HG02938 (cell line): ENCODE data around the gene OPN5.
A peak's percentile ranks its signal among the peaks of the same experiment; 100 is the strongest.

Experiments used
- ATAC-seq: cut with Tn5 transposase; IDR thresholded peaks from one replicate; pipeline ENCODE4 v1.9.1; 2021; ENCODE audit warnings: mild to moderate bottlenecking, moderate library complexity; ENCODE audit not compliant: unreplicated experiment

Gene OPN5

GRCh38 chr6:47787620-47788497 is 6.0 kb downstream of the OPN5 start:
- peak; percentile 88 for ATAC-seq

DNA sequence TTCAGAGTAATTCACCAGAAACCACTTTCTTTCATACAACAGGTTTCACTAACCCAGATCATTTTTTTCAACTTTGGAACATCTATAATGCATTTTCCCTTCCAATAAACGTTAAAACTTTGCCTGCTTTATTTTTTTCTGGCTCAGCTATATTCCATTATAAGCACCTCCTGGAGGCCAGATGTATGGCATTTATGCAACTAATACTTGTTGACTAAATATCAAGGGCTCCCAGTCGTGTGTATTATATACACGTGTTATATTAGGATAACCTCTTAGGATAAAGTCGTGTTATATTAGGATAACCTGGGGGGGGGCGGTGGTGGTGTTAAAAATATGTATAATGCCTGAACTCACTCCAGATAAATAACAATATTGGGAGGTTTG is 6.7 kb downstream of the OPN5 start:
- ATAC-seq: no peak

DNA sequence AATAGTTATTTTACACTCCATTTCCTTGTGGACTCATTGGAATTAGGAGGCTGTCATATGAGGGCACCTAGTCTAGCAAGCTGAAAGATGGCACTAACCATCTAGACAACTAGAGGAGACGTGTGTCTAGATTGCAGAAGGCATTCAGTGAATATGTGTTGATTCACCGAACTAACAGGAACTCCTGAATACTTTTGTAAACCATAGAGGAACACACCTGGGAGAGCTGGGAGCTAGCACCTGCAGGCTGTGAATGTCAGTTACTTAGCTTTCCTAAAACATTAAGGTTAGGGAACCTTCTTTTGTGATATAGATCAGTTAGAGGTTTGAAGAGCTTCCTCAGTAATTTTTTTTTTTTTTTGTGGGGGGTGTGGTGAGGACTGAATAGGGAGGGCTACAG is 7.7 kb downstream of the OPN5 start:
- no peak for ATAC-seq

DNA sequence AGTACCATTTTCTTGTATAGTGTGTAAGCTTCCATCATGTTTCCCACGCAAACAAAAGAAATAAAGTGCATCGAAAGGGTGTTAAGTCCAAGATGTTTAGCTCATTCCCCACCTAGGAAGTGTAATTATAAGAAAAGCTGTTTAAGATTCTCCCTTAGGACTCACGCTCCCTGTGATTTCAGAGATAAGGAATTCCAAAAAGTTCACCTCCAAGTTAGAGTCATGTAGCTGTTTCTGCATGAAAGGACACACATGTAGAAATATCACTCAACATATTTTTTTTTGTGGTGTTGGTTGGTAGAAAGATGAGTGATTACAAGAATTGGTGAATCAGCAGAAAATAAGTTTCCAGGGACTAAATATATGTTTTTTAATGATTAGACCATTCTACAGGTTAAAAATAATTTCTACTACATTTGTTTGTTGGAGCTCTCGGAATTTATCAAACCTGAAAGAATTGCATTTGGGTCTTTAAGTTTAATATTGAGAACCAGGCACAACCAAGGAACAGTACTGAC is 10.4 kb downstream of the OPN5 start:
- no peak for ATAC-seq

DNA sequence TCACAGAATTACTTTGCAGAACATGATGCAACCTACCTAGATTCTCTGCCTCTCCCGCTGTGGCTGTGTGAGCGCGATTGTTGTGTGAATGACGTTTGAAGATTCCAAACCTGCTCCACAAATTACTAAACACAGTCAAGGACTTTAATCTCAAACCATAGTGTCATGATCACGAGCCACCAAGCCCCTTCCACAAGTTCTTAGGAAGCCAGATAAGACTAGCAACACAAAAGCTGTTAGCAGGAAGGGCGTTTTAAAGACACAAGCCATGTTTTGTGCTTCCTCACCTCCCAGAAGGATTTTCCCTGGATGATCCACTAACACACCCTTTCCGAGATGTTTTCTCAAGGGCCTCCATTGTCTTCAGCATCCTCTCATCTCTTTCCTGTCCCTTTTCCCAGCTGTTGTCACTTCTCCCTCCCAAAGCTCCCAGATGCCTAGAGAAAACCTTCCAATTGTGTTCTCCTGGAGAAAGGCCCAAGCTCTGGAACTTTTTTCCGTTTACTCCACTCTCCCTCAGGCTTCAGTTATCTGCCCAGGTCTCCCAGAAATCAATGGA is 12.8 kb downstream of the OPN5 start:
- ATAC-seq: no peak

GRCh38 chr6:47801984-47802383 is 20.2 kb downstream of the OPN5 start:
- no peak for ATAC-seq

- ATAC-seq: no peak
Observed at GRCh38 chr6:47804821-47805220, 23.0 kb downstream of the OPN5 start.

DNA sequence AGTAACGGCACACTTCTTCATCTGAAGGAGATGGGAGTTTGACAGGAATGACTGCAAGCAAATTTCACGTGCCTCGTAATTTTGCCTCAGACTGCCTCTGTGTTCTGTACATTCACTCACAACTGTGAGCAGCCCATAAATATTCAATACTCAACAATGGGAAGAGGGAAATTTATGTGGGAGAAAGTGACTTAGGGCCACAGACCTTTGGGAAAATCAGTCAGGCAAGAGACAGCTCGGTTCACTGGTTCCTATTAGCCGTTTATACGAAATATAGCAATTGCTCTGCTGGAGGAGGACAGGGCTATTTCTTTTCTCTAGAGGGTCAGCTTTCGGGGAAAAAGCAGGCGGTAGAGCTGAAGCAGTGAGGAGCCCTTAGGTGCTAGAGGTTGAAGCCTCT is 28.0 kb downstream of the OPN5 start:
- no peak for ATAC-seq

- ATAC-seq: no peak
Observed at GRCh38 chr6:47810885-47811284, 29.1 kb downstream of the OPN5 start.

DNA sequence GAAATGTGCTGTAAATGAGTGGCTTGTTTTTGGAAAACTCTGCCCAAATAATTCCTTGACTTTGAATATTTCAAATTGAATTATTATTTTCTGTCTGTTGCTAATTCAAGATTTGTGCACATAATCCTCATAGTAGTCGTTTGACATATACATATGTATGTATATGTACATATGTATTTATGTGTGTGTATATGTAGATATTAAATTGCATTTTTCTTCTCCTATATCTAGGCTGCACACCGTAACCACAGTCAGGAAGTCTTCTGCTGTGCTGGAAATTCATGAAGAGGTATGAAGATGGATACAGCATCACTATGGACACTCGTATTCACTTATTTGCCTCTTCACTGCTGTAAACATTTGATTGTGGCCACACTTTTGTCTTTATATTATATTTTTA is 29.6 kb downstream of the OPN5 start:
- ATAC-seq: no peak

GRCh38 chr6:47817749-47818148 is 35.9 kb downstream of the OPN5 start:
- no peak for ATAC-seq

DNA sequence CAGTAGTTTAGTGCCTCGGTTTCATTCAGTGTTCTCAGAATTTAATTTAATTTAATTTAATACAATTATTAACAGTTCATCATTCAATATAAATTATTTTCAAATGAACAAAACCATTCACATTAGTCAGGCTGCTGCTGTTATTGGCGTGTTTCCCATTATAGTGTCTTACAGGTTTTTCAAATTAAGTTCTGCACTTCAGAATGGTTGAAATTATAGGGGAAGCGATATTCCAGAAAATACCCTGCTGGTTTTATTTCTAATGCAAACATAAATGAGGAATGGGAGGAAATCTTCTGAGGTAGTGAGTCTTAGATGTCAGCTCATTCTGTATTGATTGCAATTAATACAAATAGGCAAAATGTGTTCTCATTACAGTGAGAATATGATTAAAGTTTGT is 37.6 kb downstream of the OPN5 start:
- ATAC-seq: no peak

DNA sequence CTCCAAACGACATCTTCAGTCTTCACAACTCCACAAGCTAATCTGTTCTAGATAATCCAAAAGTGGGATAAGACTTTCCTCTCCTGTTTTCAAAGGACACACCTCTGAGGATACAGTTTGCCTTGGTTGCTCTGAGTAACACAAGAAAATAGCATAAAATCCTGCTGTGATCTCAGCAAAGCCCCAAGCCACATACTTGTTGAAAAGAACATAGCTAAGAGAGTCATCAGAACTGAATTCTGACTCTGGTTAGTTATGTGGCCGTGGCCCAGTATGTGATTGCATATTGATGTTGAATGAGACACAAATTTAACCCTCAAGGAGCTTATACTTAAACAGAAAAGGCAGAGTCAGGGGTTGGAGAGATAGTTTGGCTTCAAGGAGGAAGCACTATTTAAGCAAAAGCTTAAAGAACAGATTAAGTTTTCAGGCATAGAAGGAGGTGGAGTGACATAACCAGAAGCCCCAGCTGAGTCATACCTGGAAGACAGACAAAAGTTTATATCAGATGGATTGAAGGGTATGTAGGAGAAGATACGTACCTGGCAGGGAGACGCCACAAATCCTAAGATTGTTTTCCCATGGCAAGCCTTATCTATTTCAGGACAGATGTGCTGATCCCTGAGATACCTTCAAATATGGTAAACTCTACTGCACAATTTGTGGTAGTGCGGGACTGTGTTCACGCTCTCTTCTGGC is 41.2 kb downstream of the OPN5 start:
- ATAC-seq: no peak

- no peak for ATAC-seq
Observed at GRCh38 chr6:47832386-47833100, 50.7 kb downstream of the OPN5 start.

GRCh38 chr6:47834196-47834595 is 52.4 kb downstream of the OPN5 start:
- no peak for ATAC-seq

DNA sequence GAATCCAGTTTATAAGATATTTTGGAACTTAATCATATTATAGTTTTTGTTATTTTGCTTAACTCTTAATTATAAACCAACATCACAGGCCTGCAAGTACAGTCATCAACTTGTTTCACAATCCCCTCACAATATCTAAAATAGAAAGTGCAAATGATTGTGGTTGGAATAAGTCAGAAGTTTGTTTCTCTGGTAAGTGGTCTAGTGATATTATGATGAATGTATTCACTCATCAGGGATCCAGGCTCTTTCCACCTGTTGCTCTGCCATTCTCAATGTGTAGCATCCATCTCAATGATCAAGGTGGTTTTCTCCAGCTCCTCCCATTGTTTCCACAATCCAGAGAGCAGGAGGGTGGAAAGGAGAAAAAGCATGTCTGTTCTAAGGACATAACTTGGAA is 54.2 kb downstream of the OPN5 start:
- peak; percentile 53 for ATAC-seq

DNA sequence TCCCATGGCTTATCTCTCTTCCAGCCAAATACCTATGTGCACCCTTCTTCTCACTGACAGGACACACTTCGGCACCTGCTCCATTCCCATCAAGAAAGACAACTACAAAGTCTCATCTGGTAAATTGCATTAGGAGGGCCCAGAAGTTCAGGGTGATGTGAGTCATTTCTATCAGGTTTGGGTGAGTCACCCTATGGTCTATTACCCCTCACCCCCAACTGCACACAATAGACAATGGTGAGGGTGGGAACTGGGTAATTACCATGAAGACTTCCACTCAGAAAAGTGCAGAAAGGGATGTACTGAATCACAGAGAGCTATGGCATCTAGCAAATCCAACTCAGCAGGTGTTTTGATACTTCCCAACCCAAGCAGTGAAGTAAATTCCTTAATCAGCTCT is 54.8 kb downstream of the OPN5 start:
- no peak for ATAC-seq

DNA sequence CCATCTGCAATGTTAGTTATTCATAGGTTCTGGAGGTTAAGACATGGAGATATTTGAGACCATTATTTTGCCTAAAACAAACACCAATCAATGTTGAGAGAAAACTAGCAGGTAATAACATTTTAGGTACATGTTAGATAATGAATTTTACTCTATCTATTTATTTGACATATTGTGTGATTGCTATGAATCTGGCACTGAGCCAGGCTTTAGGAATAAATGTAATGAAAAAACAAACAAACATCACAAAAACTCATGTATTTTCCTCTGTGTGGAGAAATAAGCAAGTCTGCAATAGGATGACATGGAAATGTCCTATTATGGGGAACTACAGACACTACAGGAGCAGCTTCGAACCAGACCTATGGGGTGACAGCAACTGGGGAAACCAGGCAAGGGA is 57.8 kb downstream of the OPN5 start:
- no peak for ATAC-seq

DNA sequence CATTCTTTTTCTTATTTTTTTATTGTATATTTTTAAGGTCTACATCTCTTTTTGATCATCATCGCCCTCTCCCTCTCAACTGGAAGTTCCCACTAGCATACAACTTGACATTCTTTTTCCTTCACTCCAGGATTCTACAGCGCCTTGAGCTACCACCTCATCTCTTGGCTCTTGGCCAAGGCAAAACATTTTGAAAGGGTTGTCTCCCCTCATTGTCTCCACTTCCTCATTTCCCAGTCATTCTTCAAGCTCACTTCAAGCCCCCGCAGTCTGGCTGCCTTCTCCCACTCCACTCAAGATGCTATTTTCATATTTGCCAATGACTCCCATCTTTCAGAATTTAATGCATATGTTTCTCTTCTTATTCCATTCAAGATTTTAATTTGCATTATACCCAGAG is 63.0 kb downstream of the OPN5 start:
- ATAC-seq: no peak

GRCh38 chr6:47846752-47847151 is 64.9 kb downstream of the OPN5 start:
- no peak for ATAC-seq

DNA sequence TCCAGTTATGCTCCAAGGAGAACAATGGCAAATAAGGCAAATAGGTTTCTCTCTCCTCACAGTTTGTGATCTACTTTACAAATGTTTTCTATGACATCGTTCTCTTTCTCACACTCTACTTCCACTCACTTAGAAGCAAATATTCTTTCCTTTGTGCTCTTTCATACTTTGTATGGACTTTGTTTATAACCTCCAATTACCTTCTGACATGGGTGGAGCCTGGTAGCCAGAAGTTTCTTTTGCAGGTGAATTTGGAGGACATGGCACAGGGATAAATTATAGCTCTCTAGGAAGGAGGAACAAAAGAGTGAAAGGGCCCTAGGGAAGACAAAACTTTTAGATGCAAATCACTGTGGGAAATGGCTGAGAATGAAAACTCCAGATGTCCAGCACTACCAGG is 69.3 kb downstream of the OPN5 start:
- no peak for ATAC-seq
